Activated naive CD8-positive, alpha-beta T cell treated with anti-CD3 and anti-CD28 coated beads, Interleukin-2, amount 50 U/mL, for 24 hours (primary cell): Measurements from ENCODE around the gene TIAM2.
"Not testable (repeated sequence)": the region's sequence is repeated elsewhere in the genome, so short reads cannot be mapped to it uniquely, and the experiment has no call there.

Experiments
- ATAC-seq: fragments of 150-1000 bp; cut with Tn5 transposase; one replicate; pipeline ENCODE4 v1.10.0; 2021
- DNase-seq: peaks from one replicate; pipeline ENCODE4 v3.0.0; 2021
- H3K27ac Mint-ChIP-seq: one replicate; pipeline ENCODE4 v1.8.0; 2021; ENCODE audit warnings: mild to moderate bottlenecking, mixed read lengths
- H3K27me3 Mint-ChIP-seq: one replicate; pipeline ENCODE4 v1.8.0; 2021; ENCODE audit warnings: mixed read lengths
- H3K36me3 Mint-ChIP-seq: one replicate; pipeline ENCODE4 v1.8.0; 2021; ENCODE audit warnings: low read depth, mixed read lengths
- H3K4me1 Mint-ChIP-seq: one replicate; pipeline ENCODE4 v1.8.0; 2021; ENCODE audit warnings: mixed read lengths
- H3K4me3 Mint-ChIP-seq: one replicate; pipeline ENCODE4 v1.8.0; 2021; ENCODE audit warnings: mild to moderate bottlenecking, moderate library complexity, mixed read lengths
- H3K9me3 Mint-ChIP-seq: one replicate; pipeline ENCODE4 v1.8.0; 2021; ENCODE audit warnings: mixed read lengths

Gene TIAM2

GRCh38 chr6:155171747-155172449 lies 176.8 kb downstream of the TIAM2 start:
- no peak for DNase-seq
- H3K9me3 Mint-ChIP-seq: no peaks in the 10 kb centered on the region
- peak overlapping the region; percentile 95 for H3K27ac Mint-ChIP-seq
- H3K4me3 Mint-ChIP-seq: peak overlapping the region; percentile 53
- peaks cover 25% of the 10 kb centered on the region for H3K36me3 Mint-ChIP-seq
- H3K27me3 Mint-ChIP-seq: no peaks in the 10 kb centered on the region
- ATAC-seq: no peak
- peaks cover 56% of the 10 kb centered on the region for H3K4me1 Mint-ChIP-seq

- Mint-ChIP-seq H3K36me3 (peaks cover 22% of the 10 kb centered on the region), H3K27me3 (no peaks in the 10 kb centered on the region), H3K4me1 (peaks cover 56% of the 10 kb centered on the region)
Observed at GRCh38 chr6:155173488-155173887, 178.4 kb downstream of the TIAM2 start.

DNA sequence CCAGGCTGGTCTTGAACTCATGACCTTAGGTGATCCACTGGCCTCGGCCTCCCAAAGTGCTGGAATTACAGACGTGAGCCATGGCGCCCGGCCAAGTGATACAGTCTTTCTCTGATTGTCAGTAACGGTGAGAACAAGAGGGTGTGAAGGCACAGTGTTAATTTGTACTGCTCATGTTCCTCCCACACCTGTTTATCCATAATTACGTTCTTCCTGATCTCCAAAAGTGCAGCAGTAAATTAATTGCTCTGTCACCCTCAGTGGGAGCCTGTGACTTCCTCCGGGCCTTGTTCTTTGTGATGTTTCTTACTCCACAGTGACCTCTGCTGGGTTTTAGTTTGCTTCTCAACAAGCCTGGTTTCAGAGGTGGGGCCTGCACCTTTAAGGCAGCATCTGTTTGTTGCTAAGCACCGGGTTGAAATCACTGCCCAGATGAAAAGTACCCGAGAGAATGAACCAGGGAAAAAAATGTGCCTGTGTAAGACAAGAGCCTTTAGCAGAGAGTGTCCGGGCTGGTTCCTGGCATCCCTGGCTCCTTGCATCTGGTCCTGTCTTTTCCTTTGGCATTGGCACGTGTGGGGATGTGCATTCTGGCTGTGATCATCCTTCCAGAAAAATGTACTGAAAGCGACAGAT lies 179.6 kb downstream of the TIAM2 start:
- DNase-seq (peak; percentile 55), ATAC-seq (peak; percentile 37)
- Mint-ChIP-seq H3K36me3 (peaks cover 10% of the 10 kb centered on the region), H3K27me3 (no peaks in the 10 kb centered on the region), H3K4me3 (no peak overlapping the region), H3K27ac (peak overlapping the region; percentile 83), H3K9me3 (no peaks in the 10 kb centered on the region), H3K4me1 (peaks cover 49% of the 10 kb centered on the region)

More at GRCh38 chr6:155173488-155173887, 178.4 kb downstream of the TIAM2 start:
- no peak for DNase-seq
- Mint-ChIP-seq H3K4me3 (no peak overlapping the region), H3K27ac (peak overlapping the region; percentile 83), H3K9me3 (no peaks in the 10 kb centered on the region)
- no peak for ATAC-seq

- Mint-ChIP-seq H3K27me3 (no peaks in the 10 kb centered on the region), H3K4me3 (no peak overlapping the region), H3K4me1 (peaks cover 31% of the 10 kb centered on the region), H3K27ac (no peak overlapping the region), H3K36me3 (peaks cover 4% of the 10 kb centered on the region), H3K9me3 (no peaks in the 10 kb centered on the region)
- DNase-seq: peak; percentile 45
- ATAC-seq: no peak
Observed at GRCh38 chr6:155177363-155177961, 182.3 kb downstream of the TIAM2 start.

- ATAC-seq (no peak), DNase-seq (no peak)
- Mint-ChIP-seq H3K9me3 (no peaks in the 10 kb centered on the region), H3K36me3 (no peaks in the 10 kb centered on the region), H3K4me1 (peaks cover 27% of the 10 kb centered on the region), H3K4me3 (no peak overlapping the region), H3K27me3 (no peaks in the 10 kb centered on the region), H3K27ac (no peak overlapping the region)
Observed at GRCh38 chr6:155181498-155181897, 186.4 kb downstream of the TIAM2 start.

- Mint-ChIP-seq H3K27ac (no peak overlapping the region), H3K4me3 (no peak overlapping the region), H3K36me3 (no peaks in the 10 kb centered on the region), H3K9me3 (no peaks in the 10 kb centered on the region), H3K27me3 (no peaks in the 10 kb centered on the region), H3K4me1 (peaks cover 30% of the 10 kb centered on the region)
- no peak for ATAC-seq
- DNase-seq: no peak
Observed at GRCh38 chr6:155182103-155182502, 187.0 kb downstream of the TIAM2 start.

GRCh38 chr6:155183095-155183494 lies 188.0 kb downstream of the TIAM2 start:
- DNase-seq: no peak
- no peak overlapping the region for H3K4me3 Mint-ChIP-seq
- no peaks in the 10 kb centered on the region for H3K9me3 Mint-ChIP-seq
- H3K4me1 Mint-ChIP-seq: peaks cover 39% of the 10 kb centered on the region
- no peaks in the 10 kb centered on the region for H3K27me3 Mint-ChIP-seq
- ATAC-seq: no peak
- peaks cover 1% of the 10 kb centered on the region for H3K36me3 Mint-ChIP-seq
- no peak overlapping the region for H3K27ac Mint-ChIP-seq

DNA sequence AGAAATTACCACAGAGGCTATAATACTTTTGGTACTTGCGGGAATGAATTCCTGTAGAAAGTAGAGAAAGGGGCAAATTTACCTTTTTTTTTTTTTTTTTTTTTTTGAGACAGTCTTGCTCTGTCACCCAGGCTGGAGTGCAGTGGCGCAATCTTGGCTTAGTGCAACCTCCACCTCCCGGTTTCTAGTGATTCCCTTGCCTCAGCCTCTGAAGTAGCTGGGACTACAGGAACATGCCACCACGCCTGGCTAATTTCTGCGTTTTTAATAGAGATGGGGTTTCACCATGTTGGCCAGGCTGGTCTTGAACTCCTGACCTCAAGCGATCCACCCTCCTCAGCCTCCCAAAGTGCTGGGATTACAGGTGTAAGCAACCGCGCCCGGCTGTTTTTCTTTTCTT lies 189.9 kb downstream of the TIAM2 start:
- not testable (repeated sequence) for H3K4me3 Mint-ChIP-seq, ATAC-seq, H3K27me3 Mint-ChIP-seq, H3K36me3 Mint-ChIP-seq, H3K9me3 Mint-ChIP-seq, DNase-seq
- H3K27ac Mint-ChIP-seq: peak overlapping the region; percentile 53
- H3K4me1 Mint-ChIP-seq: peaks cover 58% of the 10 kb centered on the region

GRCh38 chr6:155185544-155185943 lies 190.4 kb downstream of the TIAM2 start:
- peak; percentile 0 for ATAC-seq
- peak overlapping the region; percentile 98 for H3K27ac Mint-ChIP-seq
- H3K36me3 Mint-ChIP-seq: peaks cover 8% of the 10 kb centered on the region
- peak; percentile 36 for DNase-seq
- peaks cover 63% of the 10 kb centered on the region for H3K4me1 Mint-ChIP-seq
- peak overlapping the region; percentile 59 for H3K4me3 Mint-ChIP-seq
- H3K9me3 Mint-ChIP-seq: no peaks in the 10 kb centered on the region
- no peaks in the 10 kb centered on the region for H3K27me3 Mint-ChIP-seq

DNA sequence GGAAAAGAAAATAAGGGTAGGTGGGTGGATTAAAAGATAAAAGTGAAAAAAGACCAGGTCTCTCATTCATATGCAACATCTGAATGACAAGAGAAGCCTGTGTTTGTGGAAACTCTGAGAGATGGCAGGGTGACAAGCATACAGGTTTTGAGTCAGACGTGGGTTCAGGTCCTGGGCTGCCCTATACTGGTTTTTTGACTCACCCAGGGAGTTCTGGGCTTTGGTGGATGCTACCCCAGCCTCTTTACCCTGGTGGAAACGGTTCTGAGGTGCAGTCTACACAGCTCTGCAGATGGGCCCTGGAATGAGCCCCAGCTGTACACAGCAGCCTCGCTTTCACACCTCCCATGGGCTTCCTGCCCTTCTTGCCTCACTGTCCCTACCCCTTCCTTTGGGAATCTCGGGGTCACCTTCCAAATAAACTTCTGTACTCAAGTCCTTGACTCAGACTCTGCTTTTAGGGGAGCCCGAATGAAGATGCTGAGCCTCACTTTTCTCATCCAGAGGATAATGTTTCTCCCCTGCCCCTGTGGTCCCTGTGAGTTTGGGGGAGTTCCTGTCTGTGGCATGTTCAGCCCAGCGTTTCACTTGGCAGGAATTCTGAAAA lies 191.0 kb downstream of the TIAM2 start:
- Mint-ChIP-seq H3K4me1 (peaks cover 63% of the 10 kb centered on the region), H3K36me3 (peaks cover 8% of the 10 kb centered on the region), H3K27me3 (no peaks in the 10 kb centered on the region), H3K27ac (peak overlapping the region; percentile 98), H3K4me3 (peak overlapping the region; percentile 59), H3K9me3 (no peaks in the 10 kb centered on the region)
- ATAC-seq (peak; percentile 100), DNase-seq (peak; percentile 61)

- ATAC-seq (peak; percentile 20), DNase-seq (no peak)
- Mint-ChIP-seq H3K4me3 (no peak overlapping the region), H3K27me3 (peaks cover 2% of the 10 kb centered on the region), H3K9me3 (no peaks in the 10 kb centered on the region), H3K4me1 (peaks cover 56% of the 10 kb centered on the region), H3K36me3 (peaks cover 8% of the 10 kb centered on the region), H3K27ac (no peak overlapping the region)
Observed at GRCh38 chr6:155187106-155187505, 192.0 kb downstream of the TIAM2 start.

DNA sequence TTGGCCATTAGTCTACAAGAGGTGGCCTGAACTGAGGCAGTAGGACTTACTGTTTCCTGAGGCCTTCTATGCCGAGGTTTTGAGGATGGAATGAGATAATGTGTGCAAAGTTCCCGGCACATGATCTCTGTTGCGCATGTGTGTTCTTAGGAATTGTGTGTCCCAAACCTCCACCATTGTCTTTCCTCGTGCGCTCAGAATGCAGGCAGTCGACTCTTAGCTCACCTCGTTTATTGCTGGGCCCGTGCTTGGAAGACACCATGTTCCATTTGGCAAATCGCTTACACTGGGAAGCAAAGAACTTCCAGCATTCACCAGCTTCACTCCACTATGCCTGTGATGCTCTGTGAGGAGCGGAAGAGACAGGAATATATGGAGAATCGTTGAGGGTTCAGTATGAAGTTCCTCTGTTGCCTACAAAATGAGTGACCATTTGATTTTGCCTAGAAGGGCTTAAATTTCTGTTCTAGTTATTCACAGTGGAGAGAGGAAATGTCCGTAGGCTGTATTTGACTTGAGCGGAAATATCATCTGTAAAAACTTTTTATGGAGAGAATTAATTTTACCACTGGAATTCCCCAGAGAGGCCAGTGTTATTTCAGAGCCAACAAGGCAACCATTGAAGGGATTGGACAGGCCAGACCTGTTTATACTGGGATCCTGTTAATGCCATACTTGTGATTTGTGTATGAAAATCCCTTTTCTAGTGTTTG lies 193.0 kb downstream of the TIAM2 start:
- Mint-ChIP-seq H3K27me3 (peaks cover 2% of the 10 kb centered on the region), H3K4me3 (no peak overlapping the region), H3K36me3 (peaks cover 8% of the 10 kb centered on the region)

DNA sequence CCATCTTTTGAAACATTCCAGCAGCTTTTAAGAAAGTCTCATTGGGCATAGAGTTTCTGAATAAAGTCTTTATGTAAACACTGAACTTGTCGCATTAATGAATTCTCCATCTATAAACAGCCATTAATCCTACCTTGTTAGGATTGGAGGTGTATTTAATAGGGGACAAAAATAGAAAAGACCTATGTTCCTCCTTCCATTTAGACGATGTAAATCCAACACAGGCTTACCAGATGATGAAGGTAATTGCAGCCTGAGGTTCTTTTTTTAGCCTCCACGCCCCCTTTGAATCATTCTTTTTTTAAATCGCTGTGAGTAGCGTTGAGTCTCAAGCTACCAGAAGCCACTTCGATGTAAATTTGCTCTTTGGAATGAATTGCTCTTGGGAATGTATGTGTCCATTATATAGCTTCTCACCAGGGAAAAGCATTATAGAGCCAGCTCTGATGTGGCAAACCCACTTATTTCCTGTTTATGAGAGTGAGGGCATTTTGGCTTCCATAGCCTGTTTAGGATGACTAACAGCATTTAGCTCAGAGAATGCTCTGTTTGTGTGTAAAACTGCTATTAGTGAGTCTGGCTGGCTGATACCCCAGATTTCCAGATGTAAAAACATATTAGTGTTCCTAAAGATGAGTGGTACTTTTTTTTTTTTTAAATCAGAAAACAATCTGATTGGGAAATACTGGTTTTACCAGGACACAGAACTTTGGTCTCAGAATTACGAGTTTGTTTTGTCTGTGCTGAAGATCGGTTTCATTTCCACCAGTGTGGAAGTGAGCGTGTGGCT lies 193.8 kb downstream of the TIAM2 start:
- Mint-ChIP-seq H3K9me3 (no peaks in the 10 kb centered on the region), H3K4me3 (no peak overlapping the region), H3K27ac (peak overlapping the region; percentile 65), H3K4me1 (peaks cover 50% of the 10 kb centered on the region), H3K36me3 (peaks cover 8% of the 10 kb centered on the region), H3K27me3 (peaks cover 2% of the 10 kb centered on the region)
- ATAC-seq: no peak
- DNase-seq: no peak

More for the DNA sequence above, 193.0 kb downstream of the TIAM2 start:
- H3K27ac Mint-ChIP-seq: peak overlapping the region; percentile 67
- DNase-seq (no peak), ATAC-seq (no peak)
- peaks cover 51% of the 10 kb centered on the region for H3K4me1 Mint-ChIP-seq
- H3K9me3 Mint-ChIP-seq: no peaks in the 10 kb centered on the region

DNA sequence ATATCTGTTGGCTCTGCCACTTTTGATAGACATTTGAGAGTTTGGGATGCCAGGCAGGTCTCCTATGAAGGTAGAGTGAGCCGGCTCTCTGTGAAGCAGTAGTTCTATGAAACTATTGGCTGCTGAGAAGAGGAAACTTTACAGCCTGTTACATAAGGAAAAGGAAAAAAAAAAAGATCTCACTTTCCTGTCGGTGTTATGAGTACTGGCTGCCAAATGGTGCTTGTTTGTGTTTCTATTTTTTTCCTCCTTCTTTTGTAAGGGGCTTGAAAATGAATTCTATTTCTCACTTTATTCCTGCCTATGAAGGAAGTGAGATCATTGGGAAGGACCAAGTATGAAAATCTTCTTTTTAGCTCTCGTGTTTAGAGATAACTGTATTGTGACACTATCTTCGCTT lies 195.6 kb downstream of the TIAM2 start:
- no peak overlapping the region for H3K27ac Mint-ChIP-seq
- H3K4me3 Mint-ChIP-seq: no peak overlapping the region
- H3K36me3 Mint-ChIP-seq: peaks cover 8% of the 10 kb centered on the region
- no peak for ATAC-seq
- peaks cover 2% of the 10 kb centered on the region for H3K27me3 Mint-ChIP-seq
- peaks cover 44% of the 10 kb centered on the region for H3K4me1 Mint-ChIP-seq
- DNase-seq: no peak
- H3K9me3 Mint-ChIP-seq: no peaks in the 10 kb centered on the region
